Thoracic aorta (tissue), 2 donors: ENCODE measurements around the gene TTC9B. TPM values are rescaled to one million over a fixed set of nuclear protein-coding genes. Genes with fewer than 3 reads are reported as not detected.

Experiments used
- ATAC-seq: fragments of 150-250 bp; one replicate; pipeline ENCODE4 v1.8.0; 2017; ENCODE audit warnings: low read depth; ENCODE audit not compliant: insufficient number of reproducible peaks, low FRiP score
- DNase-seq: peaks from one replicate; pipeline ENCODE4 v3.0.0-alpha.2; 2020; ENCODE audit warnings: low spot score
- H3K27ac ChIP-seq, 2 donors: fragments of 200-600 bp; sonication (generic); 1 replicate in 1 of 2; 2 replicates in 1 of 2; pipeline ENCODE4 v1.5.1; 2016; ENCODE audit warnings: mild to moderate bottlenecking in 2 of 2, moderate library complexity in 2 of 2
- H3K27me3 ChIP-seq: fragments of 200-600 bp; sonication (generic); replicated peaks from 2 replicates; pipeline ENCODE4 v1.6.0; 2016; ENCODE audit warnings: mild to moderate bottlenecking; ENCODE audit not compliant: insufficient read depth
- H3K36me3 ChIP-seq: fragments of 200-600 bp; sonication (generic); one replicate; pipeline ENCODE4 v1.5.1; 2016
- H3K4me1 ChIP-seq, 2 donors: fragments of 200-600 bp; sonication (generic); 1 replicate in 1 of 2; 2 replicates in 1 of 2; pipeline versions ENCODE4 v1.5.1 to v1.6.0; 2016; ENCODE audit warnings: low read depth in 2 of 2, mild to moderate bottlenecking in 1 of 2; ENCODE audit not compliant: control insufficient read depth in 1 of 2
- H3K4me3 ChIP-seq: fragments of 200-600 bp; sonication (generic); 2 replicates; pipeline ENCODE4 v1.5.1; 2016; ENCODE audit warnings: mild to moderate bottlenecking
- H3K9me3 ChIP-seq: fragments of 200-600 bp; sonication (generic); 2 replicates; pipeline ENCODE4 v1.5.1; 2016
- CTCF ChIP-seq: fragments of 200-600 bp; sonication (generic); IDR thresholded peaks from one replicate; pipeline ENCODE4 v1.5.1; 2019; ENCODE audit warnings: antibody characterized with exemption
- total RNA-seq, 2 donors: library from RNA; depleted of rRNA; stranded (reverse); fragments of >200 nt; gene quantifications; one replicate each; pipeline versions ENCODE4 v1.1.0 to v1.2.3, GENCODE V29; 2016

TTC9B gene
- total RNA-seq, 2 donors from 2014 or later = not detected

GRCh38 chr19:40252395-40252794, 34.2 kb upstream of the TTC9B start:
- Histone ChIP-seq H3K27ac (no peak overlapping the region), H3K36me3 (peaks cover 28% of the 10 kb centered on the region), H3K9me3 (no peaks in the 10 kb centered on the region), H3K4me3 (no peak overlapping the region), H3K4me1 (no peaks in the 10 kb centered on the region), H3K27me3 (no peaks in the 10 kb centered on the region)
- ATAC-seq (no peak), DNase-seq (no peak)
- TF ChIP-seq CTCF = no peak

GRCh38 chr19:40251991-40252390, 33.8 kb upstream of the TTC9B start:
- H3K4me1 ChIP-seq = no peaks in the 10 kb centered on the region
- no peaks in the 10 kb centered on the region for H3K27me3 ChIP-seq
- no peak overlapping the region for H3K27ac ChIP-seq
- TF ChIP-seq CTCF = no peak
- H3K9me3 ChIP-seq = no peaks in the 10 kb centered on the region
- ATAC-seq (no peak), DNase-seq (no peak)
- H3K36me3 ChIP-seq = peaks cover 28% of the 10 kb centered on the region
- H3K4me3 ChIP-seq = no peak overlapping the region

GRCh38 chr19:40251244-40251643, 33.1 kb upstream of the TTC9B start:
- H3K4me1 ChIP-seq = no peaks in the 10 kb centered on the region
- no peak for TF ChIP-seq CTCF
- H3K9me3 ChIP-seq = no peaks in the 10 kb centered on the region
- DNase-seq = no peak
- peaks cover 22% of the 10 kb centered on the region for H3K36me3 ChIP-seq
- H3K27me3 ChIP-seq = no peaks in the 10 kb centered on the region
- H3K4me3 ChIP-seq = no peak overlapping the region
- no peak for ATAC-seq
- H3K27ac ChIP-seq = no peak overlapping the region

GRCh38 chr19:40249781-40250180, 31.6 kb upstream of the TTC9B start:
- no peak for TF ChIP-seq CTCF
- H3K36me3 ChIP-seq = peaks cover 13% of the 10 kb centered on the region
- ATAC-seq = no peak

GRCh38 chr19:40249201-40249600, 31.0 kb upstream of the TTC9B start:
- H3K4me3 ChIP-seq = no peak overlapping the region
- H3K4me1 ChIP-seq = no peaks in the 10 kb centered on the region
- H3K27me3 ChIP-seq = no peaks in the 10 kb centered on the region
- H3K9me3 ChIP-seq = no peaks in the 10 kb centered on the region
- DNase-seq = no peak
- no peak overlapping the region for H3K27ac ChIP-seq
- no peak for TF ChIP-seq CTCF
- ATAC-seq = no peak
- H3K36me3 ChIP-seq = peaks cover 7% of the 10 kb centered on the region

More at GRCh38 chr19:40249781-40250180, 31.6 kb upstream of the TTC9B start:
- Histone ChIP-seq H3K4me1 (no peaks in the 10 kb centered on the region), H3K27ac (no peak overlapping the region), H3K27me3 (no peaks in the 10 kb centered on the region), H3K4me3 (no peak overlapping the region), H3K9me3 (no peaks in the 10 kb centered on the region)
- DNase-seq = no peak
